GM10248 (cell line): Measurements from ENCODE around the gene MUC5AC.

Source experiments
- CTCF ChIA-PET: fragments of 300-600 bp; sonication (Branson Sonifier 250); formaldehyde crosslinking; extraction: SDS; loops from one replicate; lab custom pipeline; 2021; ENCODE audit warnings: antibody characterized with exemption; lab: Yijun Ruan, JAX
- POLR2A ChIA-PET: fragments of 350-650 bp; sonication (Branson Sonifier 250); formaldehyde crosslinking; extraction: SDS; loops from one replicate; lab custom pipeline; 2020; ENCODE audit warnings: antibody characterized with exemption; lab: Yijun Ruan, JAX
- DNase-seq: peaks from one replicate; pipeline ENCODE4 v3.0.0; 2012; ENCODE audit errors: extremely low spot score
- TF ChIP-seq, protein P1 (sequence below): IDR thresholded peaks from 2 replicates; pipeline ENCODE4 v1.5.1; 2012; ENCODE audit warnings: mild to moderate bottlenecking, low read depth; ENCODE audit errors: extremely low read depth, missing control alignments, control extremely low read depth

MUC5AC gene, protein sequence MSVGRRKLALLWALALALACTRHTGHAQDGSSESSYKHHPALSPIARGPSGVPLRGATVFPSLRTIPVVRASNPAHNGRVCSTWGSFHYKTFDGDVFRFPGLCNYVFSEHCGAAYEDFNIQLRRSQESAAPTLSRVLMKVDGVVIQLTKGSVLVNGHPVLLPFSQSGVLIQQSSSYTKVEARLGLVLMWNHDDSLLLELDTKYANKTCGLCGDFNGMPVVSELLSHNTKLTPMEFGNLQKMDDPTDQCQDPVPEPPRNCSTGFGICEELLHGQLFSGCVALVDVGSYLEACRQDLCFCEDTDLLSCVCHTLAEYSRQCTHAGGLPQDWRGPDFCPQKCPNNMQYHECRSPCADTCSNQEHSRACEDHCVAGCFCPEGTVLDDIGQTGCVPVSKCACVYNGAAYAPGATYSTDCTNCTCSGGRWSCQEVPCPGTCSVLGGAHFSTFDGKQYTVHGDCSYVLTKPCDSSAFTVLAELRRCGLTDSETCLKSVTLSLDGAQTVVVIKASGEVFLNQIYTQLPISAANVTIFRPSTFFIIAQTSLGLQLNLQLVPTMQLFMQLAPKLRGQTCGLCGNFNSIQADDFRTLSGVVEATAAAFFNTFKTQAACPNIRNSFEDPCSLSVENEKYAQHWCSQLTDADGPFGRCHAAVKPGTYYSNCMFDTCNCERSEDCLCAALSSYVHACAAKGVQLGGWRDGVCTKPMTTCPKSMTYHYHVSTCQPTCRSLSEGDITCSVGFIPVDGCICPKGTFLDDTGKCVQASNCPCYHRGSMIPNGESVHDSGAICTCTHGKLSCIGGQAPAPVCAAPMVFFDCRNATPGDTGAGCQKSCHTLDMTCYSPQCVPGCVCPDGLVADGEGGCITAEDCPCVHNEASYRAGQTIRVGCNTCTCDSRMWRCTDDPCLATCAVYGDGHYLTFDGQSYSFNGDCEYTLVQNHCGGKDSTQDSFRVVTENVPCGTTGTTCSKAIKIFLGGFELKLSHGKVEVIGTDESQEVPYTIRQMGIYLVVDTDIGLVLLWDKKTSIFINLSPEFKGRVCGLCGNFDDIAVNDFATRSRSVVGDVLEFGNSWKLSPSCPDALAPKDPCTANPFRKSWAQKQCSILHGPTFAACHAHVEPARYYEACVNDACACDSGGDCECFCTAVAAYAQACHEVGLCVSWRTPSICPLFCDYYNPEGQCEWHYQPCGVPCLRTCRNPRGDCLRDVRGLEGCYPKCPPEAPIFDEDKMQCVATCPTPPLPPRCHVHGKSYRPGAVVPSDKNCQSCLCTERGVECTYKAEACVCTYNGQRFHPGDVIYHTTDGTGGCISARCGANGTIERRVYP (N-terminal part only)

DNA sequence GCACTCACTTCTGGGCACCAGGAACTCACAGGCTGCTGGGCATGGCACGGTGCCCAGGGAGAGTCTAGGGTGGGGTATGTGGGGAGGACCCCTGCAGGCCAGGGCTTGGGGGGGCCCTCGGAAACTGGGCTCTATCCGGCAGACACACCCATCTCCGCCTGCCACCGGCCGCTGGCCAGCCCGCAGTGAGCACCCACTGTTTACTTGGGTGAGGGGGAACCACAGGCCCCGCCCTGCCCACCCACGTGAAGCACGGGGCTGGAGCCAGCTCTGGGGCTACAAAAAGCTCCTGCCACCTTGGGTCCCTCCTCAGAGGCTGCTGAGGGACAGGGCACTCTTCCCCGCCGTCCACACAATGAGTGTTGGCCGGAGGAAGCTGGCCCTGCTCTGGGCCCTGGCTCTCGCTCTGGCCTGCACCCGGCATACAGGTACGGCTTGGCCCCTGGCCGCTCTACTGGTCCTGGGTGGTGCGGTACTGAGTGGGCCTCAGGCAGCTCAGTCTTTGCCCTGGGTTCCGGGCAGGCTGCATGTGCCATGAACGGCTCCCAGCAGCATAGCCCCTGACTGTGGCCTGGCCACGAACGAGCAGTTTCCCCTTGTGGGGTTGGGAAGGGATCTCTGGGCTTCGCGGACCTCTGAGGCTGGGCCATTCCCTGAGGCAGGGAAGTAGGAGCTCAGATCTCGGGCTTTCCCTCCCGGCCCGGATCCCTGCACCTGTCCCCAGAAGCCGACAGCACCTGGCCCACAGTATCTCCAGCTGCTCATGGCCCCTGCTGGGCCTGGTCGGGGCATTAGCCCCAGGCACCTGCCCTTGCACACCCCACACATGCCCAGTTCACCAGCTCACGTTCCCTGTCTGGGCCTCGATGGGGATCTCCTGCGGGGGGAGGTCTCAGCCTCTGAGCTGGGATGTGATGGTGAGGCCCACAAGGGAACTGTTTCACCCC, at the start of gene MUC5AC:
Gene MUC5AC, plus strand, starts transcription at position 309 of the 947 bp plus-strand sequence. Its CDS starts 47 bp downstream, at position 356.
- ChIA-PET POLR2A (no interaction called here), CTCF (no interaction called here)
- peak; percentile 19 for DNase-seq
- TF ChIP-seq, protein P1, sequence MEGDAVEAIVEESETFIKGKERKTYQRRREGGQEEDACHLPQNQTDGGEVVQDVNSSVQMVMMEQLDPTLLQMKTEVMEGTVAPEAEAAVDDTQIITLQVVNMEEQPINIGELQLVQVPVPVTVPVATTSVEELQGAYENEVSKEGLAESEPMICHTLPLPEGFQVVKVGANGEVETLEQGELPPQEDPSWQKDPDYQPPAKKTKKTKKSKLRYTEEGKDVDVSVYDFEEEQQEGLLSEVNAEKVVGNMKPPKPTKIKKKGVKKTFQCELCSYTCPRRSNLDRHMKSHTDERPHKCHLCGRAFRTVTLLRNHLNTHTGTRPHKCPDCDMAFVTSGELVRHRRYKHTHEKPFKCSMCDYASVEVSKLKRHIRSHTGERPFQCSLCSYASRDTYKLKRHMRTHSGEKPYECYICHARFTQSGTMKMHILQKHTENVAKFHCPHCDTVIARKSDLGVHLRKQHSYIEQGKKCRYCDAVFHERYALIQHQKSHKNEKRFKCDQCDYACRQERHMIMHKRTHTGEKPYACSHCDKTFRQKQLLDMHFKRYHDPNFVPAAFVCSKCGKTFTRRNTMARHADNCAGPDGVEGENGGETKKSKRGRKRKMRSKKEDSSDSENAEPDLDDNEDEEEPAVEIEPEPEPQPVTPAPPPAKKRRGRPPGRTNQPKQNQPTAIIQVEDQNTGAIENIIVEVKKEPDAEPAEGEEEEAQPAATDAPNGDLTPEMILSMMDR: no peak

DNA sequence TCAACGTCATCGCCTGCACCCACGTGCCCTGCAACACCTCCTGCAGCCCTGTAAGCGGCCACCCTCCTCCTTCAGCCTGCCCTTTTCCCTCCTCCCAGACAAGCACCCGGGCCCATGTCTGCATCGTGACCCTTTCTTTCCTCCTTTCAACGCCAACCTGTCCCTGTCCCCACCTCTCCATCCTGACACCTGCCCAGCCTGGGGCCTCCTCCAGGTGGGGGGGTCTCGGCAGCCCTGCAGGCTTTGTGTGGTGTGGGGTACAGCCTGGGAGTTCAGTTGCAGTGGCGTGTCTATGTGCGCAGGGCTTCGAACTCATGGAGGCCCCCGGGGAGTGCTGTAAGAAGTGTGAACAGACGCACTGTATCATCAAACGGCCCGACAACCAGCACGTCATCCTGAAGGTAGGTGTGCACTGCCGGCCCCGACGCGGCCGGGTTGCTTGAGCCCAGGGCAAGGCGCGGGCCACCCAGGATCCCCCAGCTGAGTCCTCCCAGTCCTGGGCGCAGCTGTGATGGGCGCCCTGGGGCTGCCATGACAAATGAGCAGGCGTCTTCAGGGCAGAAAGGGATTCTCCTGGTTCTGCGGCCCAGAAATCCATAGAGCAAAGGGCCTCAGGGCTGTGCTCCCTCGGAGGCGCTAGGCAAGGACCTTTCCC, 49.4 kb upstream of the MUC5AC start:
- DNase-seq: no peak
- POLR2A ChIA-PET: no interaction called here
- TF ChIP-seq, protein P1: no peak
- CTCF ChIA-PET: no interaction called here

DNA sequence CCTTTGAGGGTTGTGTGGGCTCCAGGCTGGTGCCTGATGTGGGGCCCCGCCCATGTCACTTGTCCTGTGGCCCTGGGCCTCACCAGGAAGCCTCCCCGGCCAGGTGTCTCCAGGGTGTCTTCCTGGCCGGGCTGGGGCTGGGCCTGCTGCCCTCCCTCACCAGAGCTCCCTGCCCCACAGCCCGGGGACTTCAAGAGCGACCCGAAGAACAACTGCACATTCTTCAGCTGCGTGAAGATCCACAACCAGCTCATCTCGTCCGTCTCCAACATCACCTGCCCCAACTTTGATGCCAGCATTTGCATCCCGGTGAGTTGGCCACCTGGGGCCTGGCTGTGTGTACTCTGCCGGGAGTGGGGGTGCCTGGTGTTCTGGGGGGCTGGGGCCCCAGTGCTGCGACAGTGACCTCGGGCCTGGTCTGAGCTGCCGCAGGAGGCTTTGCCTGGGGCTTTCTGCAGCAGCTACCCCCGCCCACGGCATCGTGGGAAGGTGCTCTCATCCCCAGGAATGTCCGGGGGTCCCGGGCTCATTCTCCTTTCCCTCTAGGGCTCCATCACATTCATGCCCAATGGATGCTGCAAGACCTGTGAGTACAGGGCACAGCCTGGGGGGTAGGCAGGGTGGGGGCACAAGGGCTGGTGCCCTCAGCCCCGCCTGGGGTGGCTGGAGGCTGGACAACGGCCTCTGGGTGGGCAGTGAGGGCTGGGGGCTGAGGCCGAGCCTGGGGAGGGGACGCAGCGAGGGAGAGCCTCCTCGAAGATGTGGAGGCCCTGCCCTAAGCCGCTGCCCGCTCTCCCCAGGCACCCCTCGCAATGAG, 48.4 kb upstream of the MUC5AC start:
- ChIA-PET POLR2A (no interaction called here), CTCF (no interaction called here)
- no peak for DNase-seq
- TF ChIP-seq, protein P1: no peak

DNA sequence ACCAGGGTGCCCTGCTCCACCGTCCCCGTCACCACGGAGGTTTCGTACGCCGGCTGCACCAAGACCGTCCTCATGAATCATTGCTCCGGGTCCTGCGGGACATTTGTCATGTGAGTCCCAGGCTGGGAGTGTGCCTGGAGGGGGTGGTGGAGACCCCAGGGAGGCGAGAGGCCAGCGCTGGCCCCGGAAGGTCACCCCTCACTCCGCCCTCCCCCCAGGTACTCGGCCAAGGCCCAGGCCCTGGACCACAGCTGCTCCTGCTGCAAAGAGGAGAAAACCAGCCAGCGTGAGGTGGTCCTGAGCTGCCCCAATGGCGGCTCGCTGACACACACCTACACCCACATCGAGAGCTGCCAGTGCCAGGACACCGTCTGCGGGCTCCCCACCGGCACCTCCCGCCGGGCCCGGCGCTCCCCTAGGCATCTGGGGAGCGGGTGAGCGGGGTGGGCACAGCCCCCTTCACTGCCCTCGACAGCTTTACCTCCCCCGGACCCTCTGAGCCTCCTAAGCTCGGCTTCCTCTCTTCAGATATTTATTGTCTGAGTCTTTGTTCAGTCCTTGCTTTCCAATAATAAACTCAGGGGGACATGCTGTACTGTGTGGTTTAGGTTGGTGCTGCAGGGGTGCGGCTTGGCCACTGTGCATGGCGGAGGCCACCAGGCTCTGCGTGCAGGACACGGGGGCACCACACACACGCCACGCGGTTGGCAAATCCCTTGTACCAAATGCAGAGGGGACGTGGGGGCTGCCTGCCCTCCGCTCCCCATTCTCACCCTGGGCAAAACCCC, 47.6 kb upstream of the MUC5AC start:
- TF ChIP-seq, protein P1: no peak
- ChIA-PET POLR2A (no interaction called here), CTCF (no interaction called here)
- DNase-seq: no peak
